Bronchial epithelial cell (primary cell): Measurements from ENCODE around the gene PRXL2A. TPM values are rescaled to one million over a fixed set of nuclear protein-coding genes. Genes with fewer than 3 reads are reported as not detected.
A peak's percentile ranks its signal among the peaks of the same experiment; 100 is the strongest.

Source experiments
- DNase-seq: peaks from one replicate; pipeline ENCODE4 v3.0.0-alpha.2; 2010; ENCODE audit warnings: low read depth
- FAIRE-seq: peaks from 2 replicates; lab custom pipeline; 2011; peaks lifted over from hg19 to GRCh38; lab: Jason Lieb, UNC
- H3K27me3 ChIP-seq: 2 replicates; pipeline ENCODE4 v1.5.1; 2011; ENCODE audit warnings: low read length; ENCODE audit not compliant: control insufficient read depth, insufficient read depth
- H3K36me3 ChIP-seq: 2 replicates; pipeline ENCODE4 v1.5.1; 2011; ENCODE audit warnings: low read length; ENCODE audit not compliant: control insufficient read depth, insufficient read depth
- H3K4me3 ChIP-seq: 2 replicates; pipeline ENCODE4 v1.5.1; 2011; ENCODE audit warnings: mild to moderate bottlenecking, low read depth, low read length, control low read depth
- total RNA-seq: library from RNA; depleted of rRNA; stranded (reverse); fragments of >200 nt; gene quantifications from 2 replicates; pipeline ENCODE4 v1.2.1, GENCODE V29; 2014
- TF ChIP-seq, protein P1 (sequence below): IDR thresholded peaks from 2 replicates; pipeline ENCODE4 v1.5.1; 2011; ENCODE audit warnings: mild to moderate bottlenecking, moderate library complexity, low read length, control low read depth, inconsistent platforms; ENCODE audit not compliant: insufficient read depth, severe bottlenecking

Gene PRXL2A
- total RNA-seq, 1 donor from 2014 or later = 50.3 TPM

DNA sequence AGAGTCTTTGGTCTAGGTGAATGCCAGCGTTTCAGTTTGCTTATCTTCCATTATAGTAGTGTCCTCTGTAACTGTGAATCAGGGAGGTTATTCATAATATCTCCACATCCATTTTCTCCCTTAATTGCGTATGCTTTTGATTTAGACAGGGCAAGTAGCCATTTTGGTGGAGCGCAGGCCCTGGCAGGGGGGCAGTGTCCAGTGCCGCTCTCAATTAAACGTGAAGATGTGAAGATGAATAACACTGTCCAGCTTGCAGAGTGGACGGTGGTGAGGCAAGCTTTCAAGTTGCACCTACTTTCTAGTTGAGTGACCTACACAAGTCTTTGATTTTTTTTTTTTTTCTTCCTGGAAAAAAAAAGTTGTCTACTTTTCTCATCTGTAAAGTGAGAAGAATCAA, 50.3 kb downstream of the PRXL2A start:
- TF ChIP-seq, protein P1, sequence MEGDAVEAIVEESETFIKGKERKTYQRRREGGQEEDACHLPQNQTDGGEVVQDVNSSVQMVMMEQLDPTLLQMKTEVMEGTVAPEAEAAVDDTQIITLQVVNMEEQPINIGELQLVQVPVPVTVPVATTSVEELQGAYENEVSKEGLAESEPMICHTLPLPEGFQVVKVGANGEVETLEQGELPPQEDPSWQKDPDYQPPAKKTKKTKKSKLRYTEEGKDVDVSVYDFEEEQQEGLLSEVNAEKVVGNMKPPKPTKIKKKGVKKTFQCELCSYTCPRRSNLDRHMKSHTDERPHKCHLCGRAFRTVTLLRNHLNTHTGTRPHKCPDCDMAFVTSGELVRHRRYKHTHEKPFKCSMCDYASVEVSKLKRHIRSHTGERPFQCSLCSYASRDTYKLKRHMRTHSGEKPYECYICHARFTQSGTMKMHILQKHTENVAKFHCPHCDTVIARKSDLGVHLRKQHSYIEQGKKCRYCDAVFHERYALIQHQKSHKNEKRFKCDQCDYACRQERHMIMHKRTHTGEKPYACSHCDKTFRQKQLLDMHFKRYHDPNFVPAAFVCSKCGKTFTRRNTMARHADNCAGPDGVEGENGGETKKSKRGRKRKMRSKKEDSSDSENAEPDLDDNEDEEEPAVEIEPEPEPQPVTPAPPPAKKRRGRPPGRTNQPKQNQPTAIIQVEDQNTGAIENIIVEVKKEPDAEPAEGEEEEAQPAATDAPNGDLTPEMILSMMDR = no peak
- Histone ChIP-seq H3K4me3 (no peak overlapping the region), H3K36me3 (peaks cover 4% of the 10 kb centered on the region), H3K27me3 (no peaks in the 10 kb centered on the region)
- FAIRE-seq (no peak), DNase-seq (no peak)

DNA sequence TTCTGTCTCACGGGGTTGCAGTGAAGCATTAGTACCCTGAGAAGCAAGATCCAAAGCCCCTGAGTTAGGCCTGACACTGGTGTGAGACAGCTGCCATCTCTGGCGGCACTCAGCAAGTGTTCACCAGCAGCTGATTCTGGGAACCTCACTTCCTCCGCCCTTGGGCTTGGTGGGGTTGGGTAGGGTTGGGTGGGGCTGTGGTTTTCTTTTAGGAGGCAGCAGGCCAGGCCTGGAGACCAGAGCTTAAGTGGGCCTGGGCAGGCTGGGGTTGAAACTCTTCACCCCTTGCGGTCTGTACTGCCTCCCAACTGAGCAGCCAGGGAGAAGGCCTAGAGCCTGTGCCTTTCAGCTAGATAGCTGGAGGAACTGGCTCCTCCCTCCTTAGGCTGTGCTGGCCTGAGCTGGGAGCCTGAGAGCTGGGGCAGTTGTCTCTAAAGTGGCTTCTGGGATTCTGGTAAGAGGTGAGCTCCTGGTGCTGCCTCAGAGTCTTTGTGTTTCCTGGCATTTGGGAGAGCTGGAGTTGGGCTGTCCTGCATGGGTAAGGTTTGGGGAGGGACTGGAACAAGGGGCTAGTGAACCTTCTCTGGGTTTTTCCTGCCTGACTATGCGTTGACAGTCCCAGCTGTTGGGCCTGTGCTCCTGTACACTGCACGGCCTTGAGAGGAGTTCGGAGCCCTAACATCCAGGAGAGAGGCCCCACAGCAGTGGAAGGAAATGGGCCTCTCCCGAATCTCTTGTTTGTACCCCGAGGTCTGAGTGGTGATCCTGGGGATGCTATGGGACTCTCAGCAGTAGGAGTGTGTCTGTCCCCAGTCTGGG, 50.9 kb downstream of the PRXL2A start:
- TF ChIP-seq, protein P1 = no peak
- Histone ChIP-seq H3K27me3 (no peaks in the 10 kb centered on the region), H3K36me3 (peaks cover 4% of the 10 kb centered on the region), H3K4me3 (peak overlapping the region; percentile 3)
- DNase-seq (peak; percentile 68), FAIRE-seq (no peak)

DNA sequence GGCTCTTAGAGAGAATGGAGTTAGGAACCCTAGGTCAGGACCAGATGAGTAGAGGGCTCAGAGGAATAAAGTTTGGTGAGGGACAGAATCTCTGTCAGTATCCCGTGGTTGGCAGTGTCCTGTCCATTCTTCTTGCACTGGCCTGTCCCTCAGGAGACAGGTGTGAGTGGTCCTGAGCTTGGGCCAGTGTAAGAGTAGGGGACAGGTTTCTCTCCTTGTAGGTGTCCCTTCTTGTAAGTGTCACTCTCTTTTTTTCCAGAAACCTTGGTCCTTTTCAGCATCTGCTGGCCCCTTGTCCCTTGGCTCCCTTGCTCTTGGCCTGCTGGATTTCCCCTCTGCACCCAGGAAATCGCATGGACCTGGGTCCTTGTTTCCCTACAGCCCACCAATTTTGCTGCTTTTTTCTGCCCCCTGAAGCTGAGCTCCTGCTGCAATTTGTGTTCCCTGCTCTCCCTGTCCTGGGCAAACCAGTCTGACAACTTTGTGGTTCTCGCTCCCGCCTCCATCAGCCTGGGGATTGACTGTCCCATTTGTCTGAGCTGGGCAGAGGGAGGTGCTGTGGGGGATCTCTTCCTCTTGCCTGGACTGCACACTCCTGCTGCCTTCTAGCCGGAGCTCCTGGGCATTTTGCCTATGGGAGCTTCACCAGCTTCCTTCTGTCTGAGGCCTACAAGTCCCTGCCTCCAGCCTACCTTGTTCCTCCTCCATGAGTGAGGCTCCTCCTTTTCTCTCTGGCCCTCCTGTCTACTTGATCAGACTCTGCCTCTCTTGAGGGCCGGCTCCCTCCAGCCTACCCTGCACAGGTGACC, 52.3 kb downstream of the PRXL2A start:
- Histone ChIP-seq H3K4me3 (no peak overlapping the region), H3K36me3 (peaks cover 4% of the 10 kb centered on the region), H3K27me3 (no peaks in the 10 kb centered on the region)
- DNase-seq = peak; percentile 92
- TF ChIP-seq, protein P1 = peak; percentile 35
- FAIRE-seq = peak; percentile 52

DNA sequence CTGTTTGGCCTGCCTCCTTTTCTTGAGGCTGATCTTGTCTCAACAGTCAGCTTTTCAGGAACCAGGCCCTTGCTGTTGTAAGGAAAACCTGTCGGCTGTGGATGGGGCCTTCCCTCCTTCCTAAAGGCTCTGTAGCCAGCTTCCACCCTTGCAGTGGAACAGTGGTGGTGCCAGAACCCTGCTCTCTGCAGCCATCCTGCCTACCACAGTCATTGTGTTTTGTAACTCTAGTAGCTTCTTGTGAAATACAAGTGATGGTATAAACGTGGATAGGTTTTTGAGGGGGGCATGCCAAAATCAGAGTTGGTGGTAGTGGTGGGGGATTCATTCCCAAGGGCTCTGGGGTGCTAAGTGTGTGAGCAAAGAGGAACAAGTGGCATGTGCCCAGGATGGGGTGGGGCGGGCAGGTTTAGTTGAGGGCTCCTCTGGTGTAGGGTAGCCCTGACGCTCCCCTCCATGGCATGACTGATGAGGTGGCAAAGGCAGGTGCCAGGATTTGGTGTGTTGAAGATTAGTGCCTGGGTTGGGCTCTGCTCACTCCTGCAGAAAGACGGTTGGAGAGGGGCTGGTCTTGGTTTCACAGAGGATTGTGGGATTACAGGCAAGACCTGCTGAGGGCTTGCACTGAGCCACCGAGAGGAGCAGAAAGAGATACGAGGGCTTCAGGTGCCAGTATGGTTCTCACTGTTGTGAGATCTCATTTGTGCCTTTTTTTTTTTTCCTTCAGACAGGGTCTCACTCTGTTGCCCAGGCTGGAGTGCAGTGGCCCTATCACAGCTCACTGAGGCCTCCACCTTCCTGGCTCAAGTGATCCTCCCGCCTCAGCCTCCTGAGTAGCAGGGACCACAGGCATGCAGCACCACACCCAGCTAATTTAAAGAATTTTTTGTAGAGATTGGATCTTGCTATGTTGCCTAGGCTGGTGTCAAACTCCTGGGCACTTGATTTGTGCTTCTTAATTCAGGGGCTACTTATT, 53.1 kb downstream of the PRXL2A start:
- FAIRE-seq = no peak
- TF ChIP-seq, protein P1 = no peak
- peaks cover 4% of the 10 kb centered on the region for H3K36me3 ChIP-seq
- DNase-seq = peak; percentile 37
- no peak overlapping the region for H3K4me3 ChIP-seq
- H3K27me3 ChIP-seq = no peaks in the 10 kb centered on the region

DNA sequence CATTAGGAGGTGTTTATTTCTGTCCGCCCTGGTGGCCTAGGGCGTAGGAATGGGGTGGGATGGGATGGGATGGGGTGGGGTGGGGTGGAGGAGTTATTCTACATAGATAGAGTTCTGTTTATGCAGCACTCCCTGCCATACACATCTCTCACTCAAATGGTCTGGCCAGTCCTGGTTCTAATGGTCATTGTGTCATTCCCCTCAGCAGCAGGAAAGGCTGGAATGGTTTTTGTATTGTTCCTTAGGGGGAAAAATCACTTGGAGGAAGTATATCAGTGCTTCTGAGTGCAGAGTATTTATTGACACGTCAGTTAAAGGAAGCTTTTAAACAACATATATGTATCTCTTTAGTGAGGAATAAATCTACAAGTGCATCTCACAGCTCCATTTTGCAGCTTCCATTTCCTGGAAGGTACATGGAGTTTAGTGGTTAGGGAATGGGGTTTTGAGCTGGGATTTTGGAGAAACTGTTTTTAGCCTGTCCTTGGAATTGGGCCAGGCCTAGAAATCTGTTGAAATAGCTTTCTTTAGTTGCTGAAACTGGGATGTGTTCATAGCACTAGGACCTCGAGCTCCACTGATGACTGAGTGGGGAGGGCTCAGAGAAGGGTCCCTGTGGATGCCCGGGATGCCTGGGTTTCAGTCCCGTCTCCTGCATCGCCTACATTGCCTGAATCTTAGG, 54.1 kb downstream of the PRXL2A start:
- TF ChIP-seq, protein P1 = no peak
- no peak overlapping the region for H3K4me3 ChIP-seq

More for the DNA sequence above, 54.1 kb downstream of the PRXL2A start:
- Histone ChIP-seq H3K27me3 (no peaks in the 10 kb centered on the region), H3K36me3 (peaks cover 4% of the 10 kb centered on the region)
- FAIRE-seq = no peak
- no peak for DNase-seq
